Right ventricle myocardium superior (tissue), 1 donor: ENCODE results near the gene RAPGEF2. TPM values are rescaled to one million over a fixed set of nuclear protein-coding genes. Genes with fewer than 3 reads are reported as not detected.

Experiments
- ATAC-seq: fragments of 200-7000 bp; cut with Tn5 transposase; one replicate; pipeline ENCODE4 v1.9.1; 2020; ENCODE audit warnings: mild to moderate bottlenecking; ENCODE audit not compliant: poor library complexity
- DNase-seq: peaks from one replicate; pipeline ENCODE4 v3.0.0-alpha.2; 2020
- intact Hi-C: fragments of 100-400 bp; cut with DNase I; formaldehyde crosslinking; loops from one replicate; pipeline ENCODE4 v1.11.2; 2022
- total RNA-seq: library from RNA; stranded (reverse); fragmentation: NEBNext Ultra II Directional; extraction: Animal tissue kit (Norgen Biotek cat#: 25700); gene quantifications from one replicate; pipeline ENCODE4 v1.2.1, GENCODE V29; 2021
- donor health status: DM: no; HTN: yes; CAD: no; lungs with severe emphysema.

RAPGEF2 gene
- total RNA-seq, 1 donor from 2014 or later, result 43.8 TPM

DNA sequence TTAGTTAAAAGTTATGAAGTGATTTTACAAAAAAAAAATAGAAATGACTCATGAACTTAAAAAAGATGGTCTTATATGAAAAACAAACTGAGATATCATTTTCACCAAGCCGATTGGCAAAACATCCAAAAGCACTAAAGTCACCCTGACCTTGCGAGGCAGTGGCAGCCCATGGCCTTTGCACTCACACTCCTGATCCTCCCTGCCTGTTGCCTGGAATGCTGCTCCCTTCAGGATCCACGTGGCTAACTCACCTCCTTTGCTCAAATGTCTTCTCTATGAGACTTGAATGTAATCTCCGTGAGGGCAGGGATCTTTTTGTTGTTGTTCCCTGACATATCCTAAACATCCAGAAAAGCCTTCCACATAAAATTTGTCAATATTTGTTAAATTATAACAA, 106.4 kb downstream of the RAPGEF2 start:
- intact Hi-C loops, result loop anchor here (10.0 kb wide), 3 partner anchors 184 to 484 kb away; partner anchors contain the start of gene PPID
- no peak for DNase-seq
- no peak for ATAC-seq

DNA sequence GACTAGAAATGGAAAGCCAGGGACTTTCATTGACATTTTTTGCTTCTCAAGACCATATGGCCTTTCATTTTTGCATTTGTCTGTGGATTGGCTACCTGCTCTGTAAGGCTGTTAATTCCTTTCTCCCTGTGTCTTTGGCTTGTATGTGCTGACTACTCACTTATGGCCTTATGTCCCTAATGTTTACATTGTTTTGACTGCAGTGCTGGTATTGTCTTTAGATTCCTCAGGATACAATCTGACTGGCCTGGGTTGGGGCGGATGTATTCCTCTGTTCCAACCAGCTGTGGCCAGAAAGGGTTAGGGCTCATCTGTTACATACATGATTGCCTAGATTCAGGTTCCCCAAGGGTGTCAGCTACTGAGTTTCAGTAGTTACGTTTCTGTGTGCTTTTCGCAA, 108.1 kb downstream of the RAPGEF2 start:
- no peak for ATAC-seq
- intact Hi-C loops, result no loop called here
- DNase-seq, result no peak

DNA sequence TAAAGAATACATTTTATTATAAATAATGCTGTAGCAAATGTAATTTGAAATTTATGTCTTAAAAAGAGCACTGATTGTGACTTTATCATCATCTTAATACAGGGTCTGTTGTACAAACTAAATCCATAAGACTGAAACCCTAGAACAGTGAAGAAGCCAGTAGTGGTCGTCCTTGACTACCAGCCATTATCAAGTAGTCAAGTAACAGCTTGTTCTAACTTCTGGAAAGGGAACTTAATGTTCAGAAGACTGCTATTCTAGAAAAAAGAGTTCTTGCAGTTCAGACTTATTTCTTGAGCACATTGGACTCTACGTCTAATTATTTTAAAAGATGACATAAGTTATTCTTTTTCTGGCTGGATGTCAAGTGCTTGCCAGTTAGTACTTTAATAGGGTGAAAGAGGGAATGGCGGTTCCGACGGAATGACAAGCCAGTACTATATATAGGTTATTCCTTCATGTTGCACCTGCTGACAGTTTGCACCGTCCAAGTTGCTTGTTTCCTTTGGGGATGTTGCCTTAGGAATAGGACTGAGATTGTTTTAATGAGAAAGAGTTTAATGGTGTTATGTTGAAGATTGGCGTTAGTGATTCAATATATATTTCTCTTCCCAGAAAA, 109.9 kb downstream of the RAPGEF2 start:
- DNase-seq (no peak), ATAC-seq (peak; percentile 88)
- intact Hi-C loops, result no loop called here

DNA sequence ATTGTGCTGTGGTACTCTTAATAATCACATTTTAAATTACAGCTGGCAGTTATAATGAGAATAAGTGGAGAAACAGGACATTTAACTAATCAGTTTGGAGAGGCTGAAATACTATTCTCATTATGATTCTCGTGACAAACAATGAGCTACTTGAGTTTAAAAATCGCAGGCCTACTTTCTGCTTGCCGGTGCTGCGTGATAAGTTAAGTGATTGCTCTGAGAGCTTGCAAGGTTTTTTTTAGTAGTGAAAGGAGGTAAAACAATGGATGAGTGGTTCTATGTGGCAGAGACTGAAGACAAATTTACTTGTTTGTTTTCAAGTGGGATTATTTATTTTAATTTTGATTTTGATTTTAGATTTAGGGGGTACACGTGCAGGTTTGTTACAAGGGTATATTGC, 114.0 kb downstream of the RAPGEF2 start:
- intact Hi-C loops, result no loop called here
- DNase-seq (no peak), ATAC-seq (no peak)

DNA sequence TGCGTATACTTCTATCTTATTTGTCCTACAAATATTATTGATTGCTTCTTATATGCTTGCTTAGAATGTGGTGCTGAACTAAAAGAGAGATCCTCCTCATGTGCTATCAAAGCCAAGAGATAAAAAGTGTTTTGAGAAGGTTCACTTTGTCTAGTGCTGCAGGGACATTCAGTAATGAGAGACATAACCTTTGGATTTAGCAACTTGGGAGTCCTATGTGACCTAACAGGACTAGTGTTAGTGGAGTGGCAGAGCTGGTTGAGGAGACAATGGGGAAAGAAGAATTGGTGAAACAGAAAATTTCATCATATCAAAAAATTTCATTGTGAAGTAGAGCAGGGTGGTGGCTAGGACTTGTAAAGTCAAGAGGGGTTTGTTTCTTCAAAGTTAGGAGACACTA, 117.0 kb downstream of the RAPGEF2 start:
- no peak for DNase-seq
- peak; percentile 53 for ATAC-seq
- intact Hi-C loops, result loop anchor here (10.0 kb wide), 1 partner anchor 105 kb away; no protein-coding TSS in a partner anchor

DNA sequence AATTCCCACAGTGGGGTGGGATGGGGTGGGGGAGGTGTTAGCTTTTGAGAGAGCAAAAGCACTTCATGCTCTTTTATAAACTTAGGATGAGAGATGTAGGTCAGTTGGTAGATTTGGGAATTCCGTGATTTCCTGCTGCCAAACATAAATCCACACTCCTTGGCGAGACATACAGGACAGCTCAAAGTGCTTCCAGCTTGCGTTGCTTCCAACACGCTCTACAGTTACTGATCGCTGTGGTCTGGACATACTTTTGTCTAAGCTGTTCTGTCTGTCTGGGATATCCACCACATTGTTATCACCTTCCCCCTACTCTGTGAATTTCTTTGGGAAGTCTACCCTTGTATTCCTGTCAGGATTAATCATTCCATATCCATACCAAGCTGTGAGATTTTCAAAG, 117.5 kb downstream of the RAPGEF2 start:
- ATAC-seq, result peak; percentile 84
- intact Hi-C loops, result loop anchor here (10.0 kb wide), 1 partner anchor 104 kb away; no protein-coding TSS in a partner anchor
- no peak for DNase-seq

DNA sequence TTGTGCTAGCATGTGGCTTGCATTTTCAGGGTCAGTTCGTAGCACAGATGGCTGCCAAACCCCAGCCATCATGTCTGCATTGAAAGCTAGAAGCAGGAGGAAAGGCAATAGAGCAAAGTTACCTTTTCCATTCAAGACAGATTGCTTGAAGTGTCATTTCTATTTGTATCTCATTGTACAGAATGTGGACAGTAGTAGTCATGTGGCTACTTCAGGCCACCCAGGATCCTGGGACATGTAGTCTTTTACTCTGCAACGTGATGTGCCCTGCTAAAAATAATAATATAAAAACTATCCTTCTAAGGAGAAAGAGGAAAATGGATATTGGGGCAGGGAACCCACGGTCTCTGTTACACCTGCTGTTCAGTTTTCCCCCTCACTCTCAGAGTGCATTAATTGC, 118.4 kb downstream of the RAPGEF2 start:
- ATAC-seq (no peak), DNase-seq (no peak)
- intact Hi-C loops, result loop anchor here (10.0 kb wide), 1 partner anchor 104 kb away; no protein-coding TSS in a partner anchor

DNA sequence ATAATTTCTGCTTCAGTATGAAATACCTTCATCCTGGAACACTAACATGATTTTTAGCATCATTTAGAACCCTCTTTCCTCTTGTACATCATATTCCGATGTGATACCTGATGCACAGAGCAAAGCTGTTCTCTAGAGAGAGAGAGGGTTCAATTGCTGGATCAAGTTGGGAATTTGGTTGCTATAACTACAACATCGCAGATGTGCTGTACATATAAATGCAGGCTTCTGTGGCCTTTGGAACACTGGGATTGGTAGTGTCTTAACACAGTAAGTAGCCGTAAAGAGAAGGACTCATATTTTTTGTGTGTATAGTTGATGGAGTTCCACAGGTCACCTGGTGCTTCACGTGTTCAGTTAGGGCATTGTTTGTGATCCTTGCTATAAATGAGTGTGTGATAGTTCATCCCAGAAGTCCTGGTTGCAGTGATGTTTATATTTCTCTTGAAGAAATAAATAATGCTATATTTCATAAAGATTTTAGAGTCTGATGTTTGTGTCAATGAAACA, 119.2 kb downstream of the RAPGEF2 start:
- DNase-seq, result no peak
- intact Hi-C loops, result loop anchor here (10.0 kb wide), 1 partner anchor 103 kb away; no protein-coding TSS in a partner anchor
- no peak for ATAC-seq

DNA sequence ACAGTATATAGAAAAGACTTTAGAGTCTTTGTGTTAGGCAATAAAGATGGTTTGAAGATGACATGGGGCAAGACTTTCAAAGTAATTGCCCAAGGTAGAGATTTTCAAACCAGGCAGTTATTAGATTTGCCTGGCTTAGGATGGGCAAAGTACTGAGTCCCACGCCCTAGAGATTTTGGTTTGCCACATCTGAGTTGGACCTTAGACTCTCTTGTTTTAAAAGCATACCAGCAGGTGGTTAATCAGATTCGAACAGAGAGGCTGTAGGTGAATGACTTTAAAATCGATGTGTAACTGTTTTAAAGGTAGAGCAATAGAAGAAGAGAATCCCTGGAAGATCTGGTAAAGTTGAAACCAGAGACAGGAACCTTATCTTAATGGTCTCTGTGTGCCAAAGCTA, 121.5 kb downstream of the RAPGEF2 start:
- no peak for ATAC-seq
- DNase-seq, result no peak
- intact Hi-C loops, result loop anchor here (10.0 kb wide), 1 partner anchor 100 kb away; no protein-coding TSS in a partner anchor

DNA sequence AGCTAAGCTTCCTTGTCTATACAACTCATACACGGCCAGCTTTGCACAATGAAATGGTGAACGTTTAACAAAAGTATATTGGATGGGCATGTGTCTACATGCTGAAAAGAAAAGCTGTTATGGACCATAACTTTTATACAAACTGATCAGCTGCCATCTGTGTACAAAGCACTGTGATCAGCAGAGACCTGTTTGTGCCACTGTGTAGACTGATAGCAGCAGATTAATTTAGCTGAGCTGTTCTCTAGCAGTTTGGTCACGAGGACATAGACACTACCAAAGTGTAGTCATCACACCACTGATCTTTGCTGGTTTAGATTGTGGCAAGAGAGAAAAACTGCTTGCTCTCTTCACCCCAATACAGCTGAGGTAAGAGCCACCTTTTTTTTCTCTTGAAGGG, 124.5 kb downstream of the RAPGEF2 start:
- intact Hi-C loops, result loop anchor here (10.0 kb wide), 1 partner anchor 97 kb away; no protein-coding TSS in a partner anchor
- peak; percentile 52 for ATAC-seq
- DNase-seq, result no peak

DNA sequence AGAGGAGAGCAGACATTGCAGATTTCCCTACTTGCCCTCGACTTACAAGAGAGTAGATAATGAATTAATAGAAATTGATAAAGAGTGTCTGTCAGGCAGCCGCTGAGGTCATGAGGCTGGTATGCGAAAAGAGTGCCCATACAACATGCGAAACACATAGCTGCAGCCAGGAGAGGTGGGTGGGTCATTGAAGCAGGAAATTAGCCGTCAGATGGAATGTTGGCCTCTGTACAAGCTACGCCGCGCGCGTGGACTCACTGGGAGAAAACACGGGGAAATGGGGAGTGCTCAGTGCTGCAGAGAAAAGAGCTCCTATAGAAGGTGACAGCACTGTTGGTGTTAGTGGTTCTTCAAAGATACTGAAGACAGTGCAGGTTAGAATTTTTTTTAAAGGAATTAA, 125.1 kb downstream of the RAPGEF2 start:
- DNase-seq, result peak; percentile 83
- ATAC-seq, result peak; percentile 88
- intact Hi-C loops, result loop anchor here (10.0 kb wide), 1 partner anchor 97 kb away; no protein-coding TSS in a partner anchor

DNA sequence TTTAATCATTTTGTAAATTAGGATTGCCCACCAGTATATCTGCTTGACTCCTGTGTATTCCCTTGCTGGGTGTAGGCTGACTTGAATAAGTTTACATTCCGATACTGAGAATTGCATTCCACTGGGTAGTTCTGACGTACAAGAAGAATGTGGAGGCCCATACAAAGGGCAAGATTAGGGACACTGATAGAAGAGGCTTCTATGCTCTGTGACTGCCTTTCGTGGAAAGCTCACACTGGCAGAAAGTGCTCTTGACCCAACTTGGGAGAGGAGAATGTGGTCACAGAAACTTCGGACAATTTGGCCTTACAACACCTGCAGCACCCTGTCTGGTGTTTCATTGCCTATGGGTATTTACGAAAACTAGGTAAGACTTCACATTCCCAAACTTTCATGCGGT, 126.3 kb downstream of the RAPGEF2 start:
- DNase-seq, result no peak
- intact Hi-C loops, result loop anchor here (10.0 kb wide), 1 partner anchor 96 kb away; no protein-coding TSS in a partner anchor
- ATAC-seq, result peak; percentile 64

DNA sequence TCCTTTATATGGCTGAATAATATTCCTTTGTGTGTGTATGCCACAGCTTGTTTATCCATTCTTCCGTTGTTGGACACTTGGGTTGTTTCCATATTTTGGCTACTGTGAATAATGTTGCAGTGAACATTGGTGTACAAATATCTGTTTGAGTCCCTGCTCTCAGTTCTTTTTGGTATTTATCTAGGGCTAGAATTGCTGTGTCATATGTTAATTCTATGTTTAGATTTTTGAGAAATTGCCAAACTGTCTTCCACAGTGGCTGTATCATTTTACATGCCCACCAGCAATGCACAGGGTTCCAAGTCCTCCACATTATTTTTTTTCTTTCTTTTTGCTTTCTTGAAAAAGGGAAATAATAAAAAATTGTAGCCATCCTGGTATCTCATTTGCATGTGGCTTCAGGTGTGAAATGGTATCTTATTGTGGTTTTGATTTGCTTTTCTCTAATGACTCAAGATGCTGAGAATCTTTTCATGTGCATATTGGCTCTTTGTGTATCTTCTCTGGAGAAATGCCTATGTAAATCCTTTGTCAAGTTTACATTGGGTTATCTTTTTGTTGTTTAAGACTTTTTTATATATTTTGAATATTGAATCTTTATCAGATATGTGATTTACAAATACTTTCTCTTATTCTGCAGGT, 129.7 kb downstream of the RAPGEF2 start:
- ATAC-seq, result no peak
- intact Hi-C loops, result no loop called here
- DNase-seq, result no peak

DNA sequence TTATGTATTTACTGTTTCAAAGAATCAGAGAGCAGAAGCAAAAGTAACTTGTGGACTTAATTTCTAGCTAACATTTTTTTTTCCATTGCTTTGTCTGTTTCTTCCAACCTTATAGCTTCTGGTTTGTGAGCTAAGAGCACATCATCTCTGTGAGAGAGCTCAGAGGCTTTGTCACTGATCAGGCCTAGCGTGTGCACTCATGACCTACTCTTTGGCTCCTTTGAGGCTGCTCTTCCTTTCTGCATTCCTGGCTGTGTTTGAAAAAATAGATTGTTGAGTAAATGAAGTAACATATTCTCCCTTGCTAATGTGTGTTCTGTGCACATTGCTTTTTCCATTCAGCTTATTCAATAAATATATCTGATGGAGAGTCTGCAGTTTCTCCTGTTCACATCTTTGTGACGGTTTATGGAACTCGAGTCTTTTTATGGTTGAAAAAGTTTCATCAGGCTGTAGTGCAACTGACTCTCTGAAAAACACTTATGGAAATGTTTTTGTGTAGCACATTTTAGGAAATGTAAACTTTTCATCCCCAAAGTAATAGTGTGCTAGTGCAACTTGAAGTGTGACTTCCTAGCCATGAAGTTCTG, 133.0 kb downstream of the RAPGEF2 start:
- intact Hi-C loops, result no loop called here
- DNase-seq, result no peak
- ATAC-seq, result peak; percentile 58

DNA sequence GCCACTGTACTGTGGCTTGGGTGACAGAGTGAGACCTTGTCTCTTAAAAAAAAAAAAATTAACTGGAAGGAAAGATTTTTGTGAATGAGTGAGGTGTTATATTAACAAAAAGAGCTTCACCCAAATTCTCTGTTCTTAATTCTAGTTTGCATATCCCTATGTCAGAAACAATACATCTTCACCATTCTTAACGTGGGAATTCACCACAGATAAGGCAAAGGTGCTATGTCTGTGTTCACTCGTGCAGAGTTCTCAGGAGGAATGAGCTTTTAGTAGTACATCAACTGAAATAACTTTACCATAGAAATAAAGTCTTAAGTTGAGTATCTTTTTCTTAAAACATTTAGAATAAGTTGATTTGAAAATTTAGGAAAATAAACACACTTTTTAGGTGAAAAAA, 135.1 kb downstream of the RAPGEF2 start:
- intact Hi-C loops, result no loop called here
- DNase-seq, result no peak
- ATAC-seq, result no peak

DNA sequence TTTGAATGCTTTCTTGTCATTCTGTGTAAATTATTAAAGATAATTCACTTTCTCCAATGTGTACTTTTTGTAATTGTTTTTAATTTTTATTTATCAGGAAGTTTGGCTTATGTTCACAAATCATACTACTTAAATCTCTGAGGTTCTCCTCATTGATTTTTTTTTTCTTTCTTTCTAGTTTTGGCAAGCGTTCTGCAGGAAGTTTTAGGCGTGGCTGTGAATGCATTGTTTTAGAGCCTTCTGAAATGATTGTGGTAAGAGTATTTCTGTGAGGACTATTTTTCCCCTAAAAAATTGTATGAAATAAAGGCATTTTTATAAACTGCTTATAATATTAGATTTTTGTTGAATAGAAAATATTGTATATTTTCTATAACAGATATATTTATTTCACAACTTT, 135.8 kb downstream of the RAPGEF2 start:
- no peak for ATAC-seq
- intact Hi-C loops, result no loop called here
- DNase-seq, result no peak

DNA sequence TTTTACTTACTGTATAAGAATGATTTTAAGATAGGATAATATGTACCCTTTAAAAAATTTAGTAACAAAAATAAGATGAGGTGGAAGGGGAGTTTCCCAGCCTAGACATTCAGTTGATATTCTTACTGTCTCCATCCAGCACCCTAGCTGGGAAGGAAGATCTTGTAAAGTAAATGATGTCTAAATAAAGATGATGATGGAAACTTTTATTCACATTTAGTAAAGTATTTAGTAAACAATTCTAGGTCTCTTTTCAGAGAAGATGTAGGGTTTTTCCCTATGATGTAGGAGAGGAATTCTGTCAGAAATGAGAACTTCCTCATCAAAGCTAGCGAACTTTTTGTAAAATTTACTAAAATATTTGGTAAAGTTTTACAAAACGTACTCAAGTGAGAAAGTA, 136.8 kb downstream of the RAPGEF2 start:
- intact Hi-C loops, result no loop called here
- no peak for ATAC-seq

DNA sequence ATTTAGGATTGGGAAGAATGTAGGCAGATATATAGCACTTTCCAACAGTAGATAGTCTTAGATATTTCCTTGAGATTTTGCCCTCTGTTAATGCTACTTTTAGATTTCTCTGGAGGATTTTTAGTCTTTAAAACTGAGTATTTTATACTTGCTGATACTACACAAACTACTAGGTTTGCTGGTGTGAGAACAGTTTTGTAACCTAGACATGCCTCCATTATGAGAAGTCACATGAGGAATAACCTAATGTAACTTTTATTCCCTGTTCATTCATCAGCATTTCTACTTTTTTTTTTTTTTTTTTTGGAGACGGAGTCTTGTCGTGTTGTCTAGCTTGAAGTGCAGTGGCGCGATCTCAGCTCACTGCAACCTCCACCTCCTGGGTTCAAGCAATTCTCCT, 137.2 kb downstream of the RAPGEF2 start:
- intact Hi-C loops, result no loop called here
- no peak for DNase-seq
- ATAC-seq, result no peak

More for the DNA sequence above, 136.8 kb downstream of the RAPGEF2 start:
- DNase-seq, result no peak

DNA sequence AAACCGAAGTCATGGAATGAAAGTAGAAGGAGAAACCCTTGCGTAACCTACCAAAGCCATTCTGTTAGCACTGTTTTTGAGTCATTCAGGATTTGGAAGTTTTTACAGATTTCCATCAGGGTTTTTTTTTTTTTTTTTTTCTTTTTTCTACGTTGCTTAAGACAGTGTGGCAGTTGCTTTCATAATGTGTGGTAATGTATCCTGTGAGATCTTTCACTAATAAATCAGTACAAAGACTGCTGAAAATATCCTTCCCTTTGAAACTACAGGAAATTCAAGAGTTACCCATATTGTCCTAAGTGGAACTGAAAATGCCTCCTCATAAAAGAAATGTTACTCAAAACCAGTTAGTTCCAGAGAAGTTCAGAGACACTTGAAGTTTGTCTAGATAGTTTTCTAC, 137.8 kb downstream of the RAPGEF2 start:
- intact Hi-C loops, result no loop called here
- DNase-seq (no peak), ATAC-seq (peak; percentile 36)

DNA sequence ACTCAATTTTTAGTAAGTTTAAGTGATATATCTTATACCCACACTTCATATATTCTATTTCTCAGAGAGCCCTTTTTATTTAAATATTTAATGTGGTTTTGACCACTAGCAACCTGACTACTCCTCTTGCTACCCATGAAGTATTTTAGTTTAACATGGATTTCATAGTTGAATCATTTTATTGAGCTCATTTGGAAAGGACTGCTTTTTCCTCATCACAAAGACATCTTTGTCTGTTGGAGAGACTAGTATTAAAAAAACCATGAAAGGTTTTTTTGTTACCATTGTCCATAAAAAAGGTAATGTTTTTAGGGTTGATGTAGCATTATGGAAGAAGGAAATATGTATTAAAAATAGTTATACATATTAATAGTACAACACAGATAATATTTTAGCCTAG, 139.5 kb downstream of the RAPGEF2 start:
- intact Hi-C loops, result no loop called here
- no peak for DNase-seq
- no peak for ATAC-seq
